ENCODE results near the gene PPP1R16B.

Gene PPP1R16B

GRCh38 chr20:38962044-38962927, 156.8 kb downstream of the PPP1R16B start, which contains the start of gene DHX35:
Gene DHX35 (plus strand): TSS chr20:38962344. CDS start chr20:38962368, 24 bp downstream.
- Histone ChIP-seq H3K36me3 (ENCODE audit: low read length) (no peaks in the 10 kb centered on the region), H3K79me2 (ENCODE audit: insufficient read depth, low read length) (peaks cover 54% of the 10 kb centered on the region), H3K27me3 (ENCODE audit: low read length) (no peaks in the 10 kb centered on the region), H3K9me2 (replicated peaks; ENCODE audit: insufficient read depth, low read length) (no peaks in the 10 kb centered on the region), H3K4me3 (ENCODE audit: insufficient read depth, low read length, poor library complexity, severe bottlenecking) (peak within 1 kb of the TSS; percentile 88), H4K20me1 (ENCODE audit: low read depth, low read length) (no peaks in the 10 kb centered on the region), H3K27ac (ENCODE audit: low read depth, low read length) (peak within 1 kb of the TSS; percentile 76), H2AFZ (ENCODE audit: low read depth, low read length, severe bottlenecking) (peak within 1 kb of the TSS; percentile 88), H3F3A (ENCODE audit: insufficient read depth) (peaks cover 17% of the 10 kb centered on the region), H3K4me2 (ENCODE audit: low read depth, low read length, poor library complexity, severe bottlenecking) (peak within 1 kb of the TSS; percentile 99), H3K9me3 (ENCODE audit: insufficient read depth, low read length) (no peaks in the 10 kb centered on the region), H3K9ac (ENCODE audit: low read length) (peak within 1 kb of the TSS; percentile 92)
- TF ChIP-seq EZH2phosphoT487 (conservative IDR thresholded peaks at IDR 0.05; ENCODE audit: low read length) (no peak), CTCF (IDR thresholded peaks at IDR 0.05; ENCODE audit: insufficient read depth, low read length, poor library complexity, severe bottlenecking) (peak; percentile 48)

- Histone ChIP-seq H3K27ac (ENCODE audit: low read depth, low read length) (peak overlapping the region; percentile 74), H3K4me3 (ENCODE audit: insufficient read depth, low read length, poor library complexity, severe bottlenecking) (peak overlapping the region; percentile 88), H3K79me2 (ENCODE audit: insufficient read depth, low read length) (peaks cover 60% of the 10 kb centered on the region), H4K20me1 (ENCODE audit: low read depth, low read length) (no peaks in the 10 kb centered on the region), H3K4me2 (ENCODE audit: low read depth, low read length, poor library complexity, severe bottlenecking) (peak overlapping the region; percentile 77), H3F3A (ENCODE audit: insufficient read depth) (peaks cover 10% of the 10 kb centered on the region; the same call in 1 of the 2 replicates), H3K9me2 (replicated peaks; ENCODE audit: insufficient read depth, low read length) (no peaks in the 10 kb centered on the region), H2AFZ (ENCODE audit: low read depth, low read length, severe bottlenecking) (peak overlapping the region; percentile 49), H3K9ac (ENCODE audit: low read length) (peak overlapping the region; percentile 92), H3K27me3 (ENCODE audit: low read length) (no peaks in the 10 kb centered on the region), H3K9me3 (ENCODE audit: insufficient read depth, low read length) (no peaks in the 10 kb centered on the region), H3K36me3 (ENCODE audit: low read length) (no peaks in the 10 kb centered on the region)
- no peak for TF ChIP-seq EZH2phosphoT487 (conservative IDR thresholded peaks at IDR 0.05; ENCODE audit: low read length)
- no peak for TF ChIP-seq CTCF (IDR thresholded peaks at IDR 0.05; ENCODE audit: insufficient read depth, low read length, poor library complexity, severe bottlenecking)
Observed at GRCh38 chr20:38962928-38963401, 157.5 kb downstream of the PPP1R16B start.

GRCh38 chr20:38963745-38964144, 158.2 kb downstream of the PPP1R16B start:
- Histone ChIP-seq H3K79me2 (ENCODE audit: insufficient read depth, low read length) (peaks cover 60% of the 10 kb centered on the region), H3K9me2 (replicated peaks; ENCODE audit: insufficient read depth, low read length) (no peaks in the 10 kb centered on the region), H3K27me3 (ENCODE audit: low read length) (no peaks in the 10 kb centered on the region), H3K27ac (ENCODE audit: low read depth, low read length) (no peak overlapping the region), H3K36me3 (ENCODE audit: low read length) (no peaks in the 10 kb centered on the region), H3F3A (ENCODE audit: insufficient read depth) (peaks cover 7% of the 10 kb centered on the region; the same call in 1 of the 2 replicates), H3K9me3 (ENCODE audit: insufficient read depth, low read length) (no peaks in the 10 kb centered on the region), H2AFZ (ENCODE audit: low read depth, low read length, severe bottlenecking) (no peak overlapping the region), H4K20me1 (ENCODE audit: low read depth, low read length) (no peaks in the 10 kb centered on the region), H3K9ac (ENCODE audit: low read length) (peak overlapping the region; percentile 92; the same call in 1 of the 2 replicates), H3K4me3 (ENCODE audit: insufficient read depth, low read length, poor library complexity, severe bottlenecking) (no peak overlapping the region), H3K4me2 (ENCODE audit: low read depth, low read length, poor library complexity, severe bottlenecking) (peak overlapping the region; percentile 77)
- TF ChIP-seq CTCF (IDR thresholded peaks at IDR 0.05; ENCODE audit: insufficient read depth, low read length, poor library complexity, severe bottlenecking) (no peak), EZH2phosphoT487 (conservative IDR thresholded peaks at IDR 0.05; ENCODE audit: low read length) (no peak)

All from SU-DHL-6 (cell line).